Ureter (tissue), 1 donor: Measurements from ENCODE around the gene BAG3. TPM values are rescaled to one million over a fixed set of nuclear protein-coding genes. Genes with fewer than 3 reads are reported as not detected.
"Not testable (repeated sequence)": the region's sequence is repeated elsewhere in the genome, so short reads cannot be mapped to it uniquely, and the experiment has no call there.

ENCODE experiments used
- DNase-seq: peaks from one replicate; pipeline ENCODE4 v3.0.0-alpha.2; 2020; ENCODE audit warnings: low spot score
- total RNA-seq: library from RNA; stranded (reverse); gene quantifications from one replicate; pipeline ENCODE4 v1.2.4, GENCODE V29; 2023
- donor health status: DM: yes; HTN: yes; CAD: no.

Gene BAG3
- total RNA-seq, 1 donor from 2014 or later = 46.4 TPM

DNA sequence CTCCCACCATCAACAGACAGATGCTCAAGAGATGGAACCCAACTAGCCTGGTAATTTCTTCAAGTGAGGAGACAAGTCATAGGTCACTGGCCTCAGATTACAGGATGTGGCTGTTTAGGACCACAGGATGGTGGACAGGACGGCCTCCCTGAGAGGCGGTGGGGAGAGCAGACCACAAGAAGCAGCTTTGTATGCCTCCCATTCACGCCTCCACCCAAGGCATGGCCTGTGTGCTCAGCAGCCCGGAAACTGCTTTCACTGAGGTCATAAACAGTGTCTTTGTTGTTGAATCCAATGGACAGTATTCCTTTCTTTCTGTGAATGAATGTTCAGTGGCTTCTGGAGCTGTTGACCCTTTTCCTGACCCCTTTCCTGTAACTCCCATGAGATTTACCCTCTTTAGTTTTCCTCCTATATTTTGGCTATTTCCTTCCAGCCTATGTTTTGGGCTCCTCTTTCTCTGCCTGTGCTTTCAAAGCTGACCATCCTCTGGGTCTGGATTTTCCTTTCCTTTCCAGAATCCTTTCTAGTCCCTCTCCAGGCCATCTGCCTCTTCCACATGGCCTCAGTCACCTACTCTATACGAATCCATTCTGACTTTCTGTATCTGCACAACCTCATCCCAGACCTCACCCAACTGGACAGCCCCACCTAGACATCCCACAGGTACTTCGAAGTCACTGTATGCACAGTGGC lies 42.2 kb downstream of the BAG3 start:
- no peak for DNase-seq

DNA sequence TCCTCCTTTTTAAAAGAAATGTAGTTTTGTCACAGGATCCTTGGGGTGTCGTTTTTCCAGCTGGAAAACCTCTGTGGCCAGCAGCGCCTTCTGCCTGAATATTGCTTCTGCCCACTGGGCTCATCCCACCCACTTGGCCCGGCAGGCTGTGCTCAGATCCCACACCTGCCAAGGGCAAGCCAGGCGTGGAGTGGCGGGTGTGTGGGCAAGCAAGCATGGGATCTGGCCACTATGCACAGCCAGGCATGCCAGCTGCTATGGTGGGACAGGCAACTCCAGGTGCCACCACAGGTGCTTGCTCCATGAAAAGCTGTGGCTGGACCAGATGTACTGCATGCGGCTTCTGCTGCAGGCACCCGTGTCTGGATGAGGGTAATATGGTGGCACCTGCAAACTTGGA lies 43.4 kb downstream of the BAG3 start:
- DNase-seq = no peak

DNA sequence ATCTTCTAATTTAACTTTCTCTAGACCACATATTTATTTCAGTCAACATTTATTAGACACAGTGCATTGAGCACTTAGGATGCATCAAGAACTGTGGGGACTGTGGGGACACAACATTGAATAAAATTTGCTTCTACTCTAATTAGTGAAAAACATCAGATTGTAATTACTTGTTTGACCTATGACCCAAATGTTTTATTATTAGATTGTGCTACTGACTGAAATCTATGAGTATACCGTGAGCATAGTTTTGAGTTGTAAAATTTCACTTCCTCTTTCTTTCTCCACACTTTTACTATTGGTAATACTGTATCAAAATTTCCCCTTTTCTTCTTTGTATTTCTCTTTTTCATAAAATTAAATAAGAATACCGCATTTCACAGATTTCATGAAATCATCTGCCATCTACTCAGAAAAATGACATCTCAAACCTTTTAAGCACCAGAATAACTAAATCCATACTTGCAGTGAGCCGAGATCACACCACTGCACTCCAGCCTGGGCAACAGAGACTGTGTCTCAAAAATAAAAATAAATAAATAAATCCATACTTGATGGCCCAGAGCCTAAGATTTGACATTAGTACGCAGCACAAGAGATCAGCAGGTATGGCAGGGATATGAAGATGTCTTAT lies 49.3 kb downstream of the BAG3 start:
- no peak for DNase-seq

DNA sequence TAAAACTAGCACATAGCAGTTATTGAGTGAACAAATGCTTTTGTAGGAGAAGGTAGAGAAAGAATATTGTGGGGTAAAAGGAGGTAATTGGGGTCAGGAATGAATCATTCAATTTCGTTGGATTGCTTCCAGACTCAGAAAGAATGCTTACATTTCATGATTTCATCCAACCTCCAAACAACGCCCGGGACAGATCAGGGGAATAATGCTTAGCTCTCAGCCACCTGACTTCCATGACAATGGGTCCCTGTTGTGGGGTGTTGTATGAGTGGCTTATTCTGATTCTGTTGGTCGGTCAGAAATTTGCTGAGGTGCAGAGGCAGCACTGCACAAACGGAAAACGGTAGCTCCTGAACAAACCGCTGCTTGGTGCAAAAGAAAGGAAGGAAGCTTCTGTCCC lies 50.7 kb downstream of the BAG3 start:
- DNase-seq = no peak

DNA sequence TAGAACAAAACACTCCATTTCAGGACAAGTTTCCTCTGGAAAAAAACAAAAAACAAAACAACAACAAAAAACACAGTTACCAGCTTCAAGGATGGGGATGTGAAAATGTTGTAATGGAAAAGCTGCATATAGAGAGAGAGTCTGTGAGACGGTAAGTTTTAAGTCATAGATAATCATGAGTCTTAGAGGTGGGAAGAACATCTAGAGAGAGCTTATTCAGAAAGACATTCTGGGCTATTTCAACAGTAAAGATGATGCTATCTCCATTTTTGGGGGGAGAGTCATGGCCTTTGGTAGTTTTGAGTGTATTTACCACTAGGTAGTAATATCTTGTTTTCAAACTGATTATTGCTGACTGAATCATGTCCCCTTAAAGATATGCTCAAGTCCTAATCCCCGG lies 51.4 kb downstream of the BAG3 start:
- no peak for DNase-seq

DNA sequence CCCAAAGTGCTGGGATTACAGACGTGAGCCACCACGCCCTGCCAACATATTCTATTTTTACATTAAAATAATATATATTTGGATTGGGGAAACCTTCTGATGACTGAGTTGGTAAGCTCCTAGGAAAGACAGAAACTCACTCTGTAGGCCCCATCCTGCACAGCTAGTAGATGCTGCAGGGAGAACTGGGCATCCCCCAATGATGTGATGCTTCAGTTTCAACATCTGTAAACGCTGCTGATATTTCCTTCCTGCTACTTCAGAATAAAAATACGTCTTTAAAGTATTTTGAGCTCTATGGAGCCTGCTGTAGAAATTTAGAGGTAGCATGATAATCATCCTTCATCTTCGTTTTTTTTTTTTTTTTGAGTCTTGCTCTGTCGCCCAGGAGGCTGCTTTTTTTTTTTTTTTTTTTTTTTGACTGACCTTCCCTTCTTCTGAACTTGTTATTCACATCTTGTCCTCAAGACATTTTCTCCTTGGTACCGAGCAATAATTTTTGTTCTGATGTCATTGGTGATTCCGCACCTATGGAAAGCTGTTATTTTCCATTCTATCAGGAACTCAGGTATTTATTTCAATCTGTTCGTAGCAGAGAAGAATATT lies 52.8 kb downstream of the BAG3 start:
- no peak for DNase-seq

- no peak for DNase-seq
Measured at GRCh38 chr10:119705434-119705831, 54.3 kb downstream of the BAG3 start.

DNA sequence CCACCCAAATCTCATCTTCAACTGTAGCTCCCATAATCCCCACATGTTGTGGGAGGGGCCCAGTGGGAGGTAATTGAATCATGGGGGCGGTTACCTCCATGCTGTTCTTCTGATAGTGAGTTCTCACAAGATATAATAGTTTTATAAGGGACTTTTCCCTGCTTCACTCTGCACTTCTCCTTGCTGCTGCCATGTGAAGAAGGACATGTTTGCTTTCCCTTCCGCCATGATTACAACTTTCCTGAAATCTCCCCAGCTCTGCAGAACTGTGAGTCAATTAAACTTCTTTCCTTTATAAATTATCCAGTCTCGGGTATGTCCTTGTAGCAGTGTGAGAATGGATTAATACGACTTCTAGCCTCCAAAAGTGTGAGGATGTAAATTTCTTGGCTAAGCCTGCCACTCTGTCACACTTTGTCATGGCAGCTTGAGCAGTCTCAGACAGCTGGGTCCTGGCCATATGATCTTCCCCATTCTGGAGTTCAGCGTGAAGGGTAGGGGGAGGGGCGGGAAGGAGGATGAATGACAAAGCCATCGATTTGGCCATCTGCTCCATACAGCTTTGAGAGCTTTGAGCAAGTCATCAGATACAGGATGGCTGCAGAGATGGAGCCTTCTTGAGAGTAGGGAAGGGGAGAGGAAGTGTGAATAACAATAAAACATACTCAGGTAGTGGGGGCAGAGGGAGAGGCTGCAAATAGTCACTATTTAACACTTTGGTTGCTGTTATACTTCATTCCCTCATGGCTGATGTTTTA lies 55.5 kb downstream of the BAG3 start:
- DNase-seq = no peak

- not testable (repeated sequence) for DNase-seq
Measured at GRCh38 chr10:119707331-119707730, 56.2 kb downstream of the BAG3 start.

GRCh38 chr10:119710935-119711334 lies 59.8 kb downstream of the BAG3 start:
- DNase-seq = not testable (repeated sequence)

DNA sequence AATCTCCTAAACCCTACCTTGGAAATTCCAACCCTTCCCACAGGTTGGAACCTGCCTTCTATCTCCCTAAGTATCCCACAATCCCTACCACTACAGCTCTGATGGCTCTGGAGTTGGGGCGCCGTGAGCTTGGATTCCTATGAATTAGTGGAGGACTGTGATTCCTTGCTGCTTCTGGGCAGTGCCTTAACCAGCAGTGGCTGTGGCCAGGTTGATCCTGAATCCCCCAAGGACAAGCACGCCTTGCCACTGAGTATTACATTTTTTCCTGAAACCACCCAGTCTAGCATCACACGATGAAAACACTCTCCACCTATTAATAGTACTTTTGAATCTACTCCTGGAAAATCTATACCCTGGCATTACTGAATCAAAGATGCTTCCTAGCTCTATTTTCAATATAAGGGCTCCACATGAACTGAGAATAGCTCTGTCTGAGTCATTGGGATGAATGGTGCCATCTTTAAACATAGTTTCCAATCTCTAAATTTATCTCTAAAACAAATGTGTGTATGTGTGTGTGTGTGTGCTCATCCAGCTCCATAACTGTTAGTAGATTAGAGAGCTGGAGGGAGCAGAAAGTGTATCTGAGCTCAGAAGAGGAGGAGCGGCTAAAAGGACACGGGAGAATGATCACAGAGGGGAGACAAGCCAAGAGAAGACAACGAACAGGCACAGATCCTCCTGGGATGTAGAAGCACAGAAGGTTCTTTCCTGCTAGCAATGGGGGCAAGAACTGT lies 62.7 kb downstream of the BAG3 start:
- no peak for DNase-seq

DNA sequence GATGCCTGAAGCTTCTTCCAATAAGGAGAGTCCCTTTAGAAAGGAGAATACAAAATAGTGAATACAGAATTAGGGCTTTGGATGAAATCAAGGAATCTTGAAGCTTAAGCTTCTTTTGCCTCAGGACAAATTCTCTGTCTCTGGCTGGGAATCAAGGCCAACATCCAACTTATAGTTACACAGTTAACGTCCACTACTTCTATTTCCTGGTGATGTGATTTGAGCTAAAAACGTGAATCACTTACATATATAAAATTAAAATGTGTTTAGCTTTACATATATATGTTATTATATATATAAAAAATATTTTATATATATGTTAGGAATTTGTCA lies 63.3 kb downstream of the BAG3 start:
- DNase-seq = no peak

DNA sequence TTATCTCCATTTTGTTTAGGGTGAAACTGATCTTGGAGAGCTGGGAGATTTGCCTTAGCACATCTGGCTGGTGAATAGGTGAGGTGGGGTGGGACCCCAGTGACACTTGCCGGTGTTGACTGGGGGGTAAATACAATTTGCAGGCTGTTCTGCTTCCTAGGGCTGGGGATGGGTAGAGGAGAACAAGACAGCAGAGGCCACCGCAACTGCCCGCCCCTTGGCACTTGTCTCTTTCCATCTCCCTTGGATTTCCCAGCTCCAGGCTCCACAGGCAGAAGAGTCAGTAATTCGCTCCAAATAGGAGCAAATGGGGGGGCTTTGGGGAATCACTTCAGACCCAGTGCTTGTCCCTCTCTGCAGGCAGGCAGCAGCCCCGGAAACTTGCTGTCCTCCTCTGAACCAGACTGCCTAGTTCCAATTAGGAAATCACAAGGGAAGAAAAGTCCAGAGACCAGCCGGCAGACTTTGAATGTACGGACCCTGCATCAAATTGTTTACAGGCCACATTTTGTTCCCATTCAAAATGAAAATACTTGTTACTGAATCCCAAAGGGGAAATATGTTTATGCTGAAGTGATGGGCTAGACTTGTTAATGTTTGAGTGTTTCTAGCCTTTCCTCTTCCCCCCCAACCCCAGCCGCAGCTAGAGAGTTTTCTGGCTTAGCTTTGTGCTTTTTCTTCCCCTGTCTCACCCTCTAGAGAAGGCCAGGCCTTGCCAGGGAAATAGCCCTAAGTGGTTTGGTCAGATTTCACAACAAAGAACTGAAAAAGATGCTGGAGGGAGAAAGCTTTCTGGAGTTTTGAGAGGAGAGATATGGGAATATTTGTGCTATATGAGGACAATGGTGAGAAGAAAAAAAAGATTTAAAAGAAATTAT lies 64.7 kb downstream of the BAG3 start:
- no peak for DNase-seq

GRCh38 chr10:119723161-119723560 lies 72.0 kb downstream of the BAG3 start:
- DNase-seq = no peak

DNA sequence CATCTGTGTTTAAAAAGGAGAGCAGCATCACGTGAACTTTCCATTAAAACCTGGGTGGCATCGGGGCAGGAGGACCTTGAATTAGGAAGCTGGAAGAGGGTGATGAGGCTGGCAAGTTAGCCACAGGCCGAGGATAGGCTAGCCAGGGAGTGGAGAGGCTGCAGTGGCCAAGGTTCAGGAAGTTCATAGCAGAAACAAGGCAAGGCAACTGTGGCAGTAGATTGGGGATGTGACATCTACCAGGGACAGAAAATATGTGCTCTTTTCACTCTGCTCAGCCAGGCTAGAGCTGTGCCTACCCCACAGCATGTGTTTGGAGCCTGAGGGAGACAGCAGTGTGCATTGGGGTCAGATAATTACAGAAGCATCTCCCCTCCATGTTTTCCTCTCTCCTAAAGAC lies 72.4 kb downstream of the BAG3 start:
- DNase-seq = no peak

DNA sequence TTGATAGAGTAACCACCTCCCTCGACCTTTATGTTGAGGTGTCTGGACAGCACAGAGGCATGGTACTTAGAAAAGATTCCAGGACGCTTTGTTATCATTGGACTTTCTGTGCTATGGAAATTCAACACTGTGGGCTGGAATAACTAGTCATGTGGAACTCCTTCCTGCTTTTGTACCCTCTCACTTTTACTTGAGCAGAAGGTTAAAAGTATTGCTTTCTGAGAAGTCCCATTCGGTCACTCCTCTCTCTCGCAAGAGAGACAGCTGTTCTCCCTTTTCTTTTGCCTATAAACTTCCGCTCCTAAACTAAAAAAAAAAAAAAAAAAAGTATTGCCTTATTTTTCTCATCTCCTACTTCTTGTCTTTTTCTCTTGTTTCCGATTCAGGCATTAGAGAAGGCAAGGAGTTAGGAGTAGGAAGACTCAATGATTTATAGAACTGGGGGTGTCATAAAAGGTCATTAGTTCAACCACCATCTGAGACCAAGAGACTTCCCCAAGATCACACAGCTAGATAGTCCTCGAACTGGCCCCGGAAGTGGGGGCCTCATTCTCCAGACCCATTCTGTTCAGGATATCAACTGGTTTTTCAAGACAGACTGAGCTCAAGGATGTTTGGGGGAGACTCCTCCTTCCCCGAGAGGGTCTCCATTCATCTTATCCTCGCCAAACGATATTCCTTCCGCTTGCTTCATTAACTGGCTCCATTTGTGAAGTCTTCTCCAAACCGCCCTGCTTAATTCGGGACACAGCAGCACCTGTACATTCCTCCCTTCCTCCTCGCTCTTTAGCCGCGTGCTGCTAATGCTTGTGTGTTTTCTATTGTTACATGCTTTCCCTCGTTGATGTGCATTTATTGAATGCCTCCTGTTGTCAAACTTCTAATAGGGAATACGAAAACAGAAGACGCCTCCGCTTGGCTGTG lies 73.7 kb downstream of the BAG3 start:
- no peak for DNase-seq

DNA sequence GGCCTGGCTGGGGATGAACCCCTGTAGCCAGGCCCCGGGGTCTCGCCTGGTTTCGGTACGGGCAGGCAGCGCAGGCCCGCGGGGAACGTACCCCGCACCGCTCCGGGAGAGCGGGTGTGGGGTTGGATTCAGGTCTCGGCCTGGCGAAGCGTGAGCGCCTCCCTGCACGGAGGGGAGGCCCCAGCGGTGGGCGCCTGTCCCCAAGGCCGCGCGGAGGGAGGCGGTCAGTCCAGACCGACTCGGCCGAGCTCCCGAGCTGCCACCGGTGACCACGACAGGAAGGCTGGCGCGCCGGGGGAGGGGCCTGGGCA lies 74.3 kb downstream of the BAG3 start:
- DNase-seq = no peak

DNA sequence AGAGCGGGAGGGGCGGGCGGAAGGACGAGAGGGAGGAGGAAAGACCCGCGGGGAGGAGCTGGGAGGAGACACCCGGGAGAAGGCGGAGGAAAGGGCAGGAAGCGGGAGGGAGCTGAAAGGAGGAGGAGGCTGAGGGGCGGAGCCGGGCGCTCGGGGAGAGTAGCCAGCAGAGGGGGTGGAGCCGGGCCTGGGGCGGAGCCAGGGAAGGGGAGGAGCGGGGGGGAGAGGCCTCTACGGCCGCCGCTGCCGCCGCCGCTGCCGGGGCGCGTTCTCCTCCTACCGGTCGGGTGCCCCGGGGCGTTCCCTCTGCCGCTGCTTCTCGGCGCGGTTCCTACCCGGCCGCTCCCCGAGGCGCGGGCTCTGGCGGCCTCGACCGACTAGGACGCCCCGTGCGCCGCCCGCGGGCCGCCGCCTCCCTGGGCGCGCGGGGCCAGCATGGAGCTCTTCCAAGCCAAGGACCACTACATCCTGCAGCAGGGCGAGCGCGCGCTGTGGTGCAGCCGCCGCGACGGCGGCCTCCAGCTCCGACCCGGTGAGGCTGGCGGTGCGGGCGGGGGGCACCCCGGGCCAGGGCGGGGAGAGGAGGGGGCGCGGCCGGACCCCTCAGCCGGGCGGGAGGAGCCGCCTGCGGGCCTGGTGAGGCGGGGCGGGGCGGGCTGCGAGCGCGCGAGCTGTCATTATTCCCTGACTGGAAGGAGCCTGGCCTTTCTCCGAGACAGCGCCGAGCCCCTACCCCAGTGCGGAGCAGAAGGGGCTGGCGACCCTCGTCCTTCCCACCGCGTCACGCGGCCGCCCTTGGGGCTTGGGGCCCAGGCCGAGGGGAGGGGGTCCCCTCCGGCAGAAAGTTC lies 74.9 kb downstream of the BAG3 start, which contains the start of gene INPP5F:
TSS of gene INPP5F (plus strand) at position 223 of the 848 bp plus-strand sequence. CDS start at position 436, 213 bp downstream.
- DNase-seq = peak; percentile 100

GRCh38 chr10:119726676-119727261 lies 75.6 kb downstream of the BAG3 start:
- DNase-seq = no peak
